ENCODE results near the gene EYS. TPM values are rescaled to one million over a fixed set of nuclear protein-coding genes. Genes with fewer than 3 reads are reported as not detected.

The EYS gene
- total and polyA plus RNA-seq, 9 of the 15 experiments (the other 6 are each of a cell fraction or from before 2014, with no cell fraction given), result 0.03 to 0.36 (median 0.10) TPM; not detected in 2

GRCh38 chr6:65637289-65638046 is 69.6 kb downstream of the EYS start:
- BruUV-seq (replicated peaks), result no TSS peak
- no peak for FAIRE-seq
- no peak overlapping the region for H3K27ac ChIP-seq (ENCODE audit: extremely low read depth, low read depth, low read length)
- H3K36me3 ChIP-seq (ENCODE audit: control insufficient read depth, insufficient read depth, low read length), result no peaks in the 10 kb centered on the region
- H3K9me1 ChIP-seq (ENCODE audit: control insufficient read depth, insufficient read depth, low read length), result no peaks in the 10 kb centered on the region
- no peak for ATAC-seq
- 0 out of 2 replicates have a peak, but pooled peaks cover 2% of the 10 kb centered on the region for H3K9me3 ChIP-seq (replicated peaks; ENCODE audit: control insufficient read depth, insufficient read depth, low read depth, low read length)
- no peak for TF ChIP-seq MECOM (CRISPR knock-in tag; IDR thresholded peaks at IDR 0.05)
- TF ChIP-seq KLF16 (IDR thresholded peaks at IDR 0.05), result no peak
- no peak for TF ChIP-seq CREM (IDR thresholded peaks at IDR 0.05; ENCODE audit: low read depth)
- no peak for TF ChIP-seq HNRNPL (IDR thresholded peaks at IDR 0.05; ENCODE audit: low read depth, low read length)
- TF ChIP-seq ZNF282 (CRISPR knock-in tag; IDR thresholded peaks at IDR 0.05), result no peak
- no peaks in the 10 kb centered on the region for H4K20me1 ChIP-seq (replicated peaks; ENCODE audit: control insufficient read depth, insufficient read depth, low read length)
- WGBS (ENCODE audit: insufficient coverage, low coverage, missing lambda C conversion rate), result 8% methylated on average over 12 of the region's 12 CpGs
- H3K4me3 ChIP-seq, result no peak overlapping the region
- in situ Hi-C loops (cut with MboI) (no loop called here), intact Hi-C loops (cut with micrococcal nuclease) (no loop called here)
- H3K9ac ChIP-seq (ENCODE audit: insufficient read depth in 1 of 2, low read depth in 2 of 2, low read length in 2 of 2), result no peak overlapping the region
- ChIA-PET POLR2A (interaction anchor here (0.6 kb wide), 1 partner anchor 730 kb away, joined by 4 read pairs; no protein-coding TSS in a partner anchor), CTCF (ENCODE audit: low intra/inter-chr PET ratio) (interaction anchor here (0.6 kb wide), 1 partner anchor 401 kb away, joined by 3 read pairs; no protein-coding TSS in a partner anchor)
- no peak overlapping the region for H2AFZ ChIP-seq (ENCODE audit: low read depth, low read length)
- DNase-seq (ENCODE audit: extremely low read depth in 1 of 4, low spot score in 3 of 4), result no peak
- H3K27me3 ChIP-seq (ENCODE audit: control insufficient read depth in 2 of 2, insufficient read depth in 2 of 2, low read length in 2 of 2), result no peaks in the 10 kb centered on the region
- no peaks in the 10 kb centered on the region for H3K79me2 ChIP-seq (ENCODE audit: control insufficient read depth, insufficient read depth, low read length)
- no peaks in the 10 kb centered on the region for H3K4me1 ChIP-seq (replicated peaks in 1 of 2; ENCODE audit: control insufficient read depth in 2 of 2, insufficient read depth in 2 of 2, low read length in 2 of 2)
- no peak overlapping the region for H3K4me2 ChIP-seq (ENCODE audit: insufficient read depth, low read length)

- no peak for FAIRE-seq
- H3K4me2 ChIP-seq (ENCODE audit: insufficient read depth, low read length), result no peak overlapping the region
- no peaks in the 10 kb centered on the region for H3K4me1 ChIP-seq (replicated peaks in 1 of 2; ENCODE audit: control insufficient read depth in 2 of 2, insufficient read depth in 2 of 2, low read length in 2 of 2)
- H4K20me1 ChIP-seq (replicated peaks; ENCODE audit: control insufficient read depth, insufficient read depth, low read length), result no peaks in the 10 kb centered on the region
- in situ Hi-C loops (cut with MboI), result no loop called here
- POLR2A ChIA-PET, result no interaction called here
- no peaks in the 10 kb centered on the region for H3K9me3 ChIP-seq (replicated peaks; ENCODE audit: control insufficient read depth, insufficient read depth, low read depth, low read length)
- H3K9ac ChIP-seq (ENCODE audit: insufficient read depth in 1 of 2, low read depth in 2 of 2, low read length in 2 of 2), result no peak overlapping the region
- no peak overlapping the region for H3K4me3 ChIP-seq
- H2AFZ ChIP-seq (ENCODE audit: low read depth, low read length), result no peak overlapping the region
- H3K27me3 ChIP-seq (ENCODE audit: control insufficient read depth in 2 of 2, insufficient read depth in 2 of 2, low read length in 2 of 2), result no peaks in the 10 kb centered on the region
- intact Hi-C loops (cut with micrococcal nuclease), result no loop called here
- BruUV-seq (replicated peaks), result no TSS peak
- no peak overlapping the region for H3K27ac ChIP-seq (ENCODE audit: extremely low read depth, low read depth, low read length)
- no peaks in the 10 kb centered on the region for H3K9me1 ChIP-seq (ENCODE audit: control insufficient read depth, insufficient read depth, low read length)
- 0% methylated on average over 1 of the region's 1 CpG for WGBS (ENCODE audit: insufficient coverage, low coverage, missing lambda C conversion rate)
- no peak for ATAC-seq
- CTCF ChIA-PET (ENCODE audit: low intra/inter-chr PET ratio), result no interaction called here
- H3K36me3 ChIP-seq (ENCODE audit: control insufficient read depth, insufficient read depth, low read length), result no peaks in the 10 kb centered on the region
- no peak for DNase-seq (ENCODE audit: extremely low read depth in 1 of 4, low spot score in 3 of 4)
- no peaks in the 10 kb centered on the region for H3K79me2 ChIP-seq (ENCODE audit: control insufficient read depth, insufficient read depth, low read length)
- no peak for TF ChIP-seq FOXJ2 (tag; IDR thresholded peaks at IDR 0.05)
- no peak for TF ChIP-seq ESRRA (IDR thresholded peaks at IDR 0.05; ENCODE audit: borderline replicate concordance, low read depth)
- TF ChIP-seq ELK1 (CRISPR knock-in tag; IDR thresholded peaks at IDR 0.05), result no peak
- no peak for TF ChIP-seq RBM22 (IDR thresholded peaks at IDR 0.05; ENCODE audit: low read depth, low read length, poor library complexity, severe bottlenecking)
These were observed 73.5 kb downstream of the EYS start for GRCh38 chr6:65633501-65633900.
